GM12873 (cell line): ENCODE measurements around the gene ABLIM1.

Experiments
- TF ChIP-seq, protein P1 (sequence below): IDR thresholded peaks from 2 replicates; pipeline ENCODE4 v1.5.1; 2012; ENCODE audit warnings: low read depth, mild to moderate bottlenecking, moderate library complexity, low read length, control low read depth; ENCODE audit not compliant: insufficient read depth; ENCODE audit errors: missing control alignments

The ABLIM1 gene

GRCh38 chr10:114664127-114664526 lies 6.1 kb upstream of the ABLIM1 start:
- TF ChIP-seq, protein P1, sequence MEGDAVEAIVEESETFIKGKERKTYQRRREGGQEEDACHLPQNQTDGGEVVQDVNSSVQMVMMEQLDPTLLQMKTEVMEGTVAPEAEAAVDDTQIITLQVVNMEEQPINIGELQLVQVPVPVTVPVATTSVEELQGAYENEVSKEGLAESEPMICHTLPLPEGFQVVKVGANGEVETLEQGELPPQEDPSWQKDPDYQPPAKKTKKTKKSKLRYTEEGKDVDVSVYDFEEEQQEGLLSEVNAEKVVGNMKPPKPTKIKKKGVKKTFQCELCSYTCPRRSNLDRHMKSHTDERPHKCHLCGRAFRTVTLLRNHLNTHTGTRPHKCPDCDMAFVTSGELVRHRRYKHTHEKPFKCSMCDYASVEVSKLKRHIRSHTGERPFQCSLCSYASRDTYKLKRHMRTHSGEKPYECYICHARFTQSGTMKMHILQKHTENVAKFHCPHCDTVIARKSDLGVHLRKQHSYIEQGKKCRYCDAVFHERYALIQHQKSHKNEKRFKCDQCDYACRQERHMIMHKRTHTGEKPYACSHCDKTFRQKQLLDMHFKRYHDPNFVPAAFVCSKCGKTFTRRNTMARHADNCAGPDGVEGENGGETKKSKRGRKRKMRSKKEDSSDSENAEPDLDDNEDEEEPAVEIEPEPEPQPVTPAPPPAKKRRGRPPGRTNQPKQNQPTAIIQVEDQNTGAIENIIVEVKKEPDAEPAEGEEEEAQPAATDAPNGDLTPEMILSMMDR, result no peak

GRCh38 chr10:114663626-114664025 lies 5.6 kb upstream of the ABLIM1 start:
- TF ChIP-seq, protein P1, result no peak

GRCh38 chr10:114662646-114663217 lies 4.7 kb upstream of the ABLIM1 start:
- TF ChIP-seq, protein P1, result no peak

DNA sequence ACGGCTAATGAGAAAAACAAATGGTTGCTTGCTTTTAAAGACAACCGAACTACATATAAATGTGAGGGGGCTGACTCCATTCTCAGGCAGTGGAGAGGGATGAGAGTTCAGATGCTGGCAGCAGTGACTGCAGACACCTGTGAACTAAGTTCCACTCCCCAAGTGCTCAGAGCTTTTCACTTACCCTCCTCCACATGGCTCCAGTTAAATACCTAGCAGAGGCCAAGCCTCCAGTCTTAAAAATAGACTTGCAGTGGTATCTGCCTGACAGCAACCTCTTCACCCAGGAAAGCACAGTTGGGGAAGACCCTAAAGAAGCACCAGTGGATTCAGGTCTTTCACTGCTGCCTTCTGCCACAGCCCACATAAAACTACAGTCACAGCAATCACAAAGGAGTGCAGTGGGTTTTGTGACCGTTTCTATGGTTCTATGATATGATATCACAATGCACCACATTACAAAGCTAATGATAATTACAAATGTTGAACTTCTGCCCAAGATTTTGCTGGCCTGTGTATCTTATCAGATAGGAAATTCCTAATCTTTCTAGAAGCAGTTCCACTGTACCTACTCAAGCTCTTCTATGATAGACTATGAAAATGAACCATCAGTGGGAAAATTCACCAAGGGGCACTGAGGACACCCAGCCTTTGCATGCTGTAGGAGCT lies 3.3 kb upstream of the ABLIM1 start:
- TF ChIP-seq, protein P1, result no peak

GRCh38 chr10:114655671-114656070 lies 2.4 kb downstream of the ABLIM1 start:
- TF ChIP-seq, protein P1, result no peak

- TF ChIP-seq, protein P1, result no peak
These were observed 3.1 kb downstream of the ABLIM1 start for GRCh38 chr10:114654822-114655575.

- TF ChIP-seq, protein P1, result no peak
These were observed 4.1 kb downstream of the ABLIM1 start for GRCh38 chr10:114653926-114654325.
